Fibroblast of mammary gland (primary cell): ENCODE data around the gene BMERB1.

ENCODE experiments used
- DNase-seq: peaks from one replicate; pipeline ENCODE4 v3.0.0-alpha.2; 2010; ENCODE audit warnings: low read depth
- H3K4me3 ChIP-seq: 2 replicates; pipeline ENCODE4 v1.5.1; 2011; ENCODE audit warnings: low read depth, mild to moderate bottlenecking, low read length, moderate library complexity; ENCODE audit not compliant: control insufficient read depth
- CTCF ChIP-seq: conservative IDR thresholded peaks from 2 replicates; pipeline ENCODE4 v1.5.1; 2011; ENCODE audit warnings: low read depth, low read length, inconsistent platforms; ENCODE audit not compliant: control insufficient read depth, insufficient read depth

BMERB1 gene

GRCh38 chr16:15574614-15574948 is 140.2 kb downstream of the BMERB1 start:
- DNase-seq = no peak
- TF ChIP-seq CTCF = no peak
- H3K4me3 ChIP-seq = no peak overlapping the region

GRCh38 chr16:15575293-15576049 is 141.1 kb downstream of the BMERB1 start:
- H3K4me3 ChIP-seq = no peak overlapping the region
- TF ChIP-seq CTCF = no peak
- no peak for DNase-seq

GRCh38 chr16:15576960-15577958 is 142.9 kb downstream of the BMERB1 start:
- DNase-seq = no peak
- TF ChIP-seq CTCF = no peak
- H3K4me3 ChIP-seq = no peak overlapping the region

GRCh38 chr16:15578824-15579223 is 144.4 kb downstream of the BMERB1 start:
- no peak for DNase-seq
- TF ChIP-seq CTCF = no peak

GRCh38 chr16:15581127-15581815 is 146.9 kb downstream of the BMERB1 start:
- H3K4me3 ChIP-seq = no peak overlapping the region
- TF ChIP-seq CTCF = no peak
- DNase-seq = no peak

More at GRCh38 chr16:15578824-15579223, 144.4 kb downstream of the BMERB1 start:
- H3K4me3 ChIP-seq = no peak overlapping the region

- no peak overlapping the region for H3K4me3 ChIP-seq
- TF ChIP-seq CTCF = no peak
- no peak for DNase-seq
Observed at GRCh38 chr16:15583526-15583925, 149.1 kb downstream of the BMERB1 start.
